C4-2B (cell line): ENCODE data around the gene MTM1.

Source experiments
- ZFX ChIP-seq: fragments of 450-650 bp; IDR thresholded peaks from 2 replicates; pipeline ENCODE4 v1.6.1; 2017
- TF ChIP-seq, protein P1 (sequence below): fragments of 450-650 bp; conservative IDR thresholded peaks from 2 replicates; pipeline ENCODE4 v1.5.1; 2017; ENCODE audit warnings: mild to moderate bottlenecking

DNA sequence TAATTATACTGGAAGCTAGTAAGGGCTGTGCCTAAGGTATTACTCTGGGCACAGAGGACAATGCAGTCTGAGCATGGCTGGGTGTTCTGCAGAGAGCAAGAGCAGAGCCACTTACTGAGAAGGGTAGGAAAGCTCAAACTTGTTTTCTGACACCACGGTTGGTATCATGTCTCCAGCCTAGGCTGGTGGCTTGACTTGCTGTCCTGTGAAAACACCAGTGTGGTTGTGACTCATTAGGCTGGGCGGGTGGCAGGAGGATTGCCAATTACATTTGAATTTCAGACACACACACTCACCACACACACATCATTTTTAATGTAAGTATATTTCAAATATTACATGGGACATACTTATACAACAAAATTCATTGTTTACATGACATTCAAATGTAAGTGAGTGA lies 19.7 kb upstream of the MTM1 start:
- TF ChIP-seq, protein P1, sequence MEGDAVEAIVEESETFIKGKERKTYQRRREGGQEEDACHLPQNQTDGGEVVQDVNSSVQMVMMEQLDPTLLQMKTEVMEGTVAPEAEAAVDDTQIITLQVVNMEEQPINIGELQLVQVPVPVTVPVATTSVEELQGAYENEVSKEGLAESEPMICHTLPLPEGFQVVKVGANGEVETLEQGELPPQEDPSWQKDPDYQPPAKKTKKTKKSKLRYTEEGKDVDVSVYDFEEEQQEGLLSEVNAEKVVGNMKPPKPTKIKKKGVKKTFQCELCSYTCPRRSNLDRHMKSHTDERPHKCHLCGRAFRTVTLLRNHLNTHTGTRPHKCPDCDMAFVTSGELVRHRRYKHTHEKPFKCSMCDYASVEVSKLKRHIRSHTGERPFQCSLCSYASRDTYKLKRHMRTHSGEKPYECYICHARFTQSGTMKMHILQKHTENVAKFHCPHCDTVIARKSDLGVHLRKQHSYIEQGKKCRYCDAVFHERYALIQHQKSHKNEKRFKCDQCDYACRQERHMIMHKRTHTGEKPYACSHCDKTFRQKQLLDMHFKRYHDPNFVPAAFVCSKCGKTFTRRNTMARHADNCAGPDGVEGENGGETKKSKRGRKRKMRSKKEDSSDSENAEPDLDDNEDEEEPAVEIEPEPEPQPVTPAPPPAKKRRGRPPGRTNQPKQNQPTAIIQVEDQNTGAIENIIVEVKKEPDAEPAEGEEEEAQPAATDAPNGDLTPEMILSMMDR: no peak
- no peak for TF ChIP-seq ZFX
